ENCODE measurements around the gene TNS4.

TNS4 gene

GRCh38 chr17:40454613-40454995 lies 46.8 kb downstream of the TNS4 start:
- no peak for DNase-seq

DNA sequence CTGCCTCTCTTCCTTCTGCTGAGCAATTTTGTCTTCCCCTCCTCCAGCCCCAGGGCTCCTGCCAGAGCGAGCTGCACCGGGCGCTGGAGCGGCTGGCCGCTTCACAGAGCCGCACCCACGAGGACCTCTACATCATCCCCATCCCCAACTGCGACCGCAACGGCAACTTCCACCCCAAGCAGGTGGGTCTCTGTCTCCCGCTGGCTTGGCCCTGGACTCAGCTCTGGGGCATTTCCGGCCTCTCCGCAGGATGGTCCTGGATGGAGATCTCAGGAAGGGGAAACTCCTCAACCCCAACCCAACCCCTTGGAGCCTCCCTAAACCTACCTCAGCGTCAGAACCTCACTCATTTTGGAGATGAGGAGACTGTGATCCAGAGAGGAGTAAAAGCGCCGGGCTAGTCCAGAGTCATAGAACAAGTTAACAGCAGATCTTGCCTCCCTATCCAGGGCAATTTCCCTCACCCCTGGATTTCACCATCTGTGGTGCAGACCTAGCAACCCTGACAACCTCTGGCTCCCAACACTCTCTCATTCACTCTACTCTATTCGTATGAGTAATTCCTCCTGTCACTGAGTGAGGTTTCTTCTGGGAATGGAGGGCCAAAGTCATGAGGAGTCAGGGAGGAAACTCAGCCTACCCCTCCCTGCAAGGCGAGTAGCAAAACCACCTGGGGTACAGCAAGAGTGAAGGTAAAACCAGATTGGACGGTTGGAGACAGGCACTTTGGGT lies 47.4 kb downstream of the TNS4 start:
- no peak for DNase-seq

DNA sequence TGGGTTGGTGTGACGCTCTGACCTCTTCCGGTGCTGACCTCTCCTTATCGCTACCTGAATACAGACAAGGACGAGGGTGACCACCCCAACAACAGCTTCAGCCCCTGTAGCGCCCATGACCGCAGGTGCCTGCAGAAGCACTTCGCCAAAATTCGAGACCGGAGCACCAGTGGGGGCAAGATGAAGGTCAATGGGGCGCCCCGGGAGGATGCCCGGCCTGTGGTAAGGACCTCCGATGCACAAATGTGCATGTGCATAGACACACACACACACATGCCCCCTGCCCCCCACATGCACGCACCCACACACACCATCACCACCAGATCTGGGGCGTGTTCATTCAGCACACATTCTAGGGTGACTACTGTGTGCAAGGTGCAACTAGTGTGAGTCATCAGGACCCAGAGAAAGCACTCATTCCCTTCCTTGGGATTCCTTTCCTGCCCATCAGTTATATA lies 48.5 kb downstream of the TNS4 start:
- no peak for DNase-seq

DNA sequence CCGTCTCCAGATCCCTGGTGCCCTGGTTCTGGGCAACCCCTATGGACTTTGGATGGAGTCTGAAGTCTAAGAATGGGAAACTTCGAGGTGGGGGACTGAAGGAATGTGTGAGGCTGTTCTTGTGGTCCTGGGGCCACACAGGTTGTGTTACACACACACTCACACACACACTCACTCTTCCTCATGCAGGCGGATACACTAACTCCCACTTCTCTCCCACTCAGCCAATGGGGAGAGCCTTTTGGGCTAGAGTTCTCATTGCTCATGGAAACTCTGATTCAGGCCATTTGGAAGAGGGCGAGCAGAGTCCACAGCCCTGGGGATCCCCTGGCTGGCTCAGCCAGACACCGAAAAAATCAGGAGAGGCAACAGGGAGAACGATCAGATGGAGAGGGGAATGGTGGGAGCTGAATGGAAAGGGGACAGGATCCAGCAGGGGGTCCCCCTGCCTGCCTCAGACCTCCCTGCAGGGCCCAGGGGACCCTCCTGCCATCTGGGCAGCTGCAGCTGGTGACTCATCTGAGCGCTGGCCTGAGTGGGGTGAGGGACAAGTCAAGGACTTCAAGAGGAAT lies 49.1 kb downstream of the TNS4 start:
- no peak for DNase-seq

- DNase-seq, result no peak
Observed at GRCh38 chr17:40451420-40451819, 50.0 kb downstream of the TNS4 start.

DNA sequence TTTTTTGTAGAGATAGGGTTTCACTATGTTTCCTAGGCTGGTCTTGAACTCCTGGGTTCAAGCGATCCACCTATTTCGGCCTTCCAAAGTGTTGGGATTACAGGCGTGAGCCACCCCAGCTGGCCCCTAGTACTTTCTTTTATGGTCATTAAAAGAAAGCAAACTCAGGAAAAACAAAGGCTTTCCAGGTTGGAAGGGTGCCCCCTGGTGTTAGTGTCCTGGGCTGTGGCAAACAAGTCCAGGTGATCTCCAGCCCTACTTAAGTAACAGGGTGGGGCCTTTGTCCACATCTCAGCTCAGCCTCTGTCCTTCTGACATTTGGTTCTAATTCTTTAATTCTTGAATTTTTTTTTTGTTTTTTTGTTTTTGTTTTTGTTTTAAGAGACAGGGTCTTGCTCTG lies 51.2 kb downstream of the TNS4 start:
- peak; percentile 85 for DNase-seq

DNA sequence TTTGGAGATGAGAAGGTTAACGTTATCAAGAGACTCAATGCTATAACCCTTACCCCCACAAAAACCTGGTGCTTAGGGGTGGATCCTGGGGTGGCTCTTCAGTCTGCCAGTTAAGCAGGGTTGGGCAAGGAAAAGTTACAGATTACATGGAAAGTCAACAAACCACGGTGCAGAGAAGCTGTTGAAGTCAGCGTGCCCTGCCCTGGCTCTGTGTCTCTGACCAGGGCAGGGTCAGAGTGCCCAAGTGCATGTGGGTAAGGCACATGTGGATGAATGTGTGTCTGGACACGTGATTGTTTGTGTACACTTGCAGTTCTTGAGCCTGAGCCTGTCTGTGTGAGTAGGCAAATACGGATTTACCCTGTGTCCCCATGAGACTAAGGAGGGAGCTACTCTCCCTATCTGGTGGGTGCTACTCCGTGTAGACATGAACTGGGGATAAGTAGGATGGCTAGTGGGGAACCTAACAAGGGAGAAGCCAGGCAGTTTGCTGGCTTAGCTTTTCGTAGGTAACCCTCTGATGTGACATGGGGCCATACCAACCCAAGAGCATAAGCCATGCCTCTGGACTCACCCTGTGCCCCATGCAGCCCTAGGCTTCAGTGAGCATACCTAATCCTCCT lies 52.7 kb downstream of the TNS4 start:
- DNase-seq, result no peak

GRCh38 chr17:40448213-40448638 lies 53.2 kb downstream of the TNS4 start:
- no peak for DNase-seq

GRCh38 chr17:40447806-40448205 lies 53.6 kb downstream of the TNS4 start:
- no peak for DNase-seq

DNA sequence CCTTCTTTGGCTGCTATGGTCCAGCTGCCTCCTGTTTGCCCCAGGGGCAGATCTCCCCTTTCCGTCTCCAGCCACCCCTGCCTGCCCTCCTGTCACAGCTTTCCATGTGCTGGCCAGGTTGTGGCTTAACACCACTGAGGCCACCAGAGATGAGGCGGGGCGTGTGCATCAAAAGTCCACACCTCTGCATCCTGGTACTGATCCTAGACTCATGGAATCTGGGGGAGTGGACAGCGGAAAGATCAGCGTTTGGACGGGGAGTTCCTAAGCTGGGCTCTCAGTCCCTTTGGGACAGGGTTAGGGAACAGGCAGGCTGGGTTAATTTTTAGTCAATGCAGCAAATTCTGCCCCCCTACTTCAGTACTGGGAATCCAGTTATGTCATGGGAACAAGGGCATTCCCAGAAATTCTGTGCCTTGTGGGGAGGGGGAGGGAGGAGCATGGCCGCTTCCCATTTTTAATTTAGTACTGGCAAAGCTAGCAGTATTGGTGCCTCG lies 54.2 kb downstream of the TNS4 start:
- no peak for DNase-seq

- DNase-seq, result no peak
Observed at GRCh38 chr17:40445751-40446468, 55.5 kb downstream of the TNS4 start.

DNA sequence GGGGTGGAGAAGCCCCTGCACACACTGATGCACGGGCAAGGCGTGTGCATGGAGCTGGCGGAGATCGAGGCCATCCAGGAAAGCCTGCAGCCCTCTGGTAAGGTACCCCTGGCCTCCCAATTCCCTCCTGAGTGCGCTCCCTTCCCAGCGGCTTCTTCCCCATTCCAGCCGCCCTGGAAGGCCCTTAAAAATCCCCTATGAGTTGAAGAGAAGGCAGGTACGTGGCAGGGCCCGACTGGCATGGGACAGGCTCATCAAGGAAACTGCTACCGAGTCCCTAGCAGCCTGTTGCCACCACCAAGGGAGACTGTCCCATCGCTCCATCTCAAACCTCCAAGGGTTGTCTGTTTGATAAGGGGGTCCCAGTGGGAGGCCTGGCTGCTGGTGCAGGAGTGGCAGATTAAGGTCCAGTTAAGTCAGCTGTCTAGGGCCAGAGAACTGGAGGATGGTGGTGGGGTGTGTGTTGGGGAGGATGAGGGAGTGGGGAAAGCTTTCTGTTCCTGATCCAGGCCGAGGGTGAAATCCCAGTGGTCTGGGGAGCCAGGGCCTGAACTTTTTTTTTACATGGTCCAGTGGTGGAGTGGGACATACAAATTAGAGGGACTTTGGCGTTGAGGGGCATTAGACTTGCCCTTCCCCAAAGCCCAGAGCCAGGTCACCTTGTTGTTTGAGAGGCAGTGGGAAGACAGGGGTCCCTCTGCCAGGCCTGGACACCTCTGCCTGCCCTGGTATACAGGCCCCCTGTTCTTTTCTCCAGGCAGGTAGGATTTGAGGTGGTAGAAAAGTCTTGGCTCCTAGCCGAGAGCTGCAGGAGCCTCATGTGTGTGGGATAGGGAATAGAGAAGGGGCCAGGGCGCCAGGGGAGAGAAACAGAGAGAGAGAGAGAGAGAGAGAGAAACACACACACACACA lies 57.2 kb downstream of the TNS4 start:
- DNase-seq, result no peak

- peak; percentile 95 for DNase-seq
Observed at GRCh38 chr17:40443196-40443987, 58.0 kb downstream of the TNS4 start, which contains the start of gene IGFBP4. IGFBP4 (plus strand) TSS chr17:40443450; CDS start chr17:40443736, 286 bp downstream.

GRCh38 chr17:40442392-40443195 lies 58.8 kb downstream of the TNS4 start:
- DNase-seq, result no peak

DNA sequence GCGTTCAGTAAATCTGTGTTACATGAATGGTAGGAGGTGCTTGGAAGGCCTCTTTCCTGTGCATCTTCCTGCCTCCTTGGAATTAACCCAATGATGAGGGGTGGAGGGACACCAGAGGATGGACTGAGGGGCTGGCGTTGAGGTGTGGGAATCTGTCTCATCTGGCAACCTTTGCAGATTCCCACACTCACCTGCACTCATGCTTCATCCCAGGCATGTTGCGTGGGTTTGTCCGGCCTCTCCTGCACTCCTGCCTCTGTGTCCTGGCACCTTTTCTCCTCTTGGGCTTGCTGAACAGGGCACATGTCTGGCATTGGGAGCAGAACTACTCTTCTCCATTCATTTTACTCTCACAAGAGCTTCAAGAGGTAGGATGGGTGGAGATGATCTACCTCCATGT lies 61.3 kb downstream of the TNS4 start:
- DNase-seq, result no peak

GRCh38 chr17:40437095-40437732 lies 64.2 kb downstream of the TNS4 start:
- DNase-seq, result peak; percentile 46

GRCh38 chr17:40436636-40437035 lies 64.8 kb downstream of the TNS4 start:
- peak; percentile 76 for DNase-seq

DNA sequence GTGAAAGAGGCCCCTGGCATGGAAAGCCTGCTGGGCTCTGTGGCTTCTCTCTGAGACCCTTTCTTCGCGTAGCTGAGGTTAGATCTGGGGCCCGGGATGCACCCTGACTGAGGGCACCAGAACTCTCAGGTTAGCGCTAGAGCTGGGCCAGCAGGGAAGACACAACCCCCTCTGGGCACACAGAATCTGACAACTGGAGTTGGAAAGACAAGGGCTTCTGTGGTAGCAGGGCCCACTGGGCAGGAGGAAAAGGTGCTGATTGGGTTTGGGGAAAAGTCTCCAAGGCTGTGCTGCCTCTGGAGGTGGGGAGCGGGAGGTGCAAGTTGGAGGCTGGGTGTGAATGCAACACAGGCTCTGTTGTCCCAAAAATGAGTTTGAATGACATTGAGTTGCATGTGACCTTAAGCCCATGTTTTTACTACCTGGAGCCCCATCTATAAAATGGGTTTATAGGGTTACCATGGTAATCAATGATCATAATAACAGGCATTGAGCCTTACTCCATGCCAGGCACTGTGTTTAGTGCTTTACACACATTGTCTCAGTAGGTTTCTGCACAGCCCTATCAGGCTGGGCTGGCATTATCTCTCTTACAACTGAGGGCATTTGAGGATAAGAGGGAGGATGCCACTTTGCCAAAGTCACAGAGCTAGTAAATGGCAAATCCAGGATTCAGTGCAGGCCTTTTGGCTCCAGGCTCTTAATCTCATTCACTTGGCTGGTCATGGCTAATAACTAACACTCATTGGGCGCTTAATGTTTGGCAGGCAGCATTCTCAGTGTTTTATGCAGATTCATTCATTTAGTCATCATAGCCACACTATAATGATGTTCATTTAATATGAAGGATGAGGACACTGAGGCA lies 67.6 kb downstream of the TNS4 start:
- peak; percentile 84 for DNase-seq
